K562 (cell line): ENCODE measurements around the gene RCC2. TPM values are rescaled to one million over a fixed set of nuclear protein-coding genes. Genes with fewer than 3 reads are reported as not detected.

Experiments
- BRCA1 ChIP-seq, 2 experiments: fragments of 450-650 bp in 1 of 2; sonication (generic) in 1 of 2; formaldehyde crosslinking in 1 of 2; IDR thresholded peaks; 2 replicates each; pipeline versions ENCODE4 v1.5.0 to v1.6.1; 2017 to 2020; ENCODE audit warnings: mild to moderate bottlenecking in 1 of 2, missing genetic modification reagents in 1 of 2
- CEBPB ChIP-seq: fragments of 450-650 bp; IDR thresholded peaks from 2 replicates; pipeline ENCODE4 v1.6.1; 2016; ENCODE audit warnings: missing genetic modification characterization, missing compliant biosample characterization
- CTBP1 ChIP-seq: fragments of 450-650 bp; IDR thresholded peaks from 2 replicates; pipeline ENCODE4 v1.6.1; 2016; ENCODE audit warnings: borderline replicate concordance
- ETV5 ChIP-seq: sonication (generic); formaldehyde crosslinking; IDR thresholded peaks from 2 replicates; pipeline ENCODE4 v1.4.0; 2020; ENCODE audit warnings: low read depth, mild to moderate bottlenecking, missing genetic modification reagents
- FOS ChIP-seq: IDR thresholded peaks from 3 replicates; pipeline ENCODE4 v1.6.1; 2011; ENCODE audit not compliant: insufficient read length; ENCODE audit errors: extremely low read depth
- FOSL1 ChIP-seq: fragments of 200-800 bp; sonication (Bioruptor generic); conservative IDR thresholded peaks from 2 replicates; pipeline ENCODE4 v1.6.1; 2016; ENCODE audit warnings: missing genetic modification characterization, missing compliant biosample characterization
- JUN ChIP-seq, 2 experiments: sonication (generic) in 1 of 2; formaldehyde crosslinking in 1 of 2; IDR thresholded peaks; 2 replicates each; pipeline versions ENCODE4 v1.6.1 to v1.8.0; 2012 to 2022; ENCODE audit warnings: borderline replicate concordance in 2 of 2, mild to moderate bottlenecking in 2 of 2, improper control_type of control experiment in 1 of 2, low read depth in 1 of 2, low read length in 1 of 2, missing genetic modification reagents in 1 of 2
- KDM1A ChIP-seq, 2 experiments: fragments of 450-650 bp; IDR thresholded peaks; 2 replicates each; pipeline ENCODE4 v1.6.1; 2016; ENCODE audit warnings: mild to moderate bottlenecking in 2 of 2
- LEF1 ChIP-seq: fragments of 450-650 bp; IDR thresholded peaks from 2 replicates; pipeline ENCODE4 v1.6.1; 2016; ENCODE audit warnings: mild to moderate bottlenecking
- MEIS2 ChIP-seq: fragments of 450-650 bp; IDR thresholded peaks from 2 replicates; pipeline ENCODE4 v1.6.1; 2014; ENCODE audit warnings: mild to moderate bottlenecking; ENCODE audit not compliant: partially characterized antibody
- NCOA6 ChIP-seq: fragments of 450-650 bp; IDR thresholded peaks from 2 replicates; pipeline ENCODE4 v1.6.1; 2017; ENCODE audit warnings: mild to moderate bottlenecking
- NR1H2 ChIP-seq: sonication (generic); formaldehyde crosslinking; IDR thresholded peaks from 2 replicates; pipeline ENCODE4 v1.4.0; 2020; ENCODE audit warnings: mild to moderate bottlenecking, missing genetic modification reagents
- RFX1 ChIP-seq: fragments of 450-650 bp; IDR thresholded peaks from 2 replicates; pipeline ENCODE4 v1.6.1; 2016; ENCODE audit warnings: mild to moderate bottlenecking, moderate library complexity
- SMARCE1 ChIP-seq: fragments of 450-650 bp; IDR thresholded peaks from 2 replicates; pipeline ENCODE4 v1.7.1; 2016; ENCODE audit warnings: mild to moderate bottlenecking
- polyA plus RNA-seq, 8 experiments: library from polyadenylated mRNA; depleted of rRNA in 4 of 8; stranded (reverse) in 5 of 8; unstranded in 3 of 8; fragments of >200 nt; fragmentation: Nextera tagmentation in 2 of 8; fragmentation: Illumina TruSeq in 1 of 8; extraction: Ambion mirVana in 2 of 8; extraction: Trizol in 1 of 8; gene quantifications; 2 replicates each; pipeline versions ENCODE4 v1.2.1 to v1.2.3, GENCODE V29; 2011 to 2014; ENCODE audit warnings: inconsistent platforms in 1 of 8, missing spikeins in 1 of 8
- total RNA-seq, 7 experiments: library from RNA; depleted of rRNA in 6 of 7; stranded (reverse); fragments of >200 nt in 6 of 7; fragmentation: Illumina TruSeq in 2 of 7; extraction: Trizol in 2 of 7; gene quantifications; 2 replicates each; pipeline versions ENCODE4 v1.2.1 to v1.2.3, GENCODE V29; 2011 to 2021; ENCODE audit warnings: low replicate concordance in 1 of 7
- TF ChIP-seq, protein P1 (sequence below), 2 experiments: fragments of 450-650 bp; conservative IDR thresholded peaks; 2 replicates each; pipeline ENCODE4 v1.6.1; 2017; ENCODE audit warnings: mild to moderate bottlenecking in 2 of 2, moderate library complexity in 2 of 2
- TF ChIP-seq, protein P2 (sequence below), 2 experiments: fragments of 450-650 bp; IDR thresholded peaks; 2 replicates each; pipeline ENCODE4 v1.6.1; 2016; ENCODE audit warnings: mild to moderate bottlenecking in 2 of 2, borderline replicate concordance in 1 of 2, low read depth in 1 of 2, moderate library complexity in 1 of 2

The RCC2 gene
- total and polyA plus RNA-seq, 9 of the 15 experiments (the other 6 are each of a cell fraction or from before 2014, with no cell fraction given): 31.8 to 292 (median 116) TPM

DNA sequence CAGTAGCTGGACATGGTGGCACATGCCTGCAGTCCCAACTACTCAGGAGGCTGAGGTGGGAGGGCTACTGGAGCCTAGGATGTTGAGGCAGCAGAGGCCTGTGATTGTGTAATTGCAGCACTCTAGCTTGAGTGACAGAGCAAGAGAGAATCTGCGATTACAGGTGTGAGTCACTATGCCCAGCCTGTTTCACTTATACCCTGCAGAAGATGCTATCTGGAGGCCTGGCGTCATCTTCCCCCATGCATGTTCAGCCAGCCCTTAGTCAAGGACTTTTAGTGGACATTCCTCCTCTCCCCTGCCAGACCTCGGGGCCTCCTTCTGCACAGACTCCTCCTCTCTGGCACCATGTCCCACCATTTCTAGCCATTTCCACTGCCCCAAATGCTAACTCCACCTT lies 36.3 kb upstream of the RCC2 start (continued):
- TF ChIP-seq, protein P1, sequence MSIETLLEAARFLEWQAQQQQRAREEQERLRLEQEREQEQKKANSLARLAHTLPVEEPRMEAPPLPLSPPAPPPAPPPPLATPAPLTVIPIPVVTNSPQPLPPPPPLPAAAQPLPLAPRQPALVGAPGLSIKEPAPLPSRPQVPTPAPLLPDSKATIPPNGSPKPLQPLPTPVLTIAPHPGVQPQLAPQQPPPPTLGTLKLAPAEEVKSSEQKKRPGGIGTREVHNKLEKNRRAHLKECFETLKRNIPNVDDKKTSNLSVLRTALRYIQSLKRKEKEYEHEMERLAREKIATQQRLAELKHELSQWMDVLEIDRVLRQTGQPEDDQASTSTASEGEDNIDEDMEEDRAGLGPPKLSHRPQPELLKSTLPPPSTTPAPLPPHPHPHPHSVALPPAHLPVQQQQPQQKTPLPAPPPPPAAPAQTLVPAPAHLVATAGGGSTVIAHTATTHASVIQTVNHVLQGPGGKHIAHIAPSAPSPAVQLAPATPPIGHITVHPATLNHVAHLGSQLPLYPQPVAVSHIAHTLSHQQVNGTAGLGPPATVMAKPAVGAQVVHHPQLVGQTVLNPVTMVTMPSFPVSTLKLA (conservative IDR thresholded peaks at IDR 0.05): no peak
- TF ChIP-seq FOSL1 (tag): peak; percentile 93
- TF ChIP-seq NCOA6: no peak
- TF ChIP-seq, protein P2, sequence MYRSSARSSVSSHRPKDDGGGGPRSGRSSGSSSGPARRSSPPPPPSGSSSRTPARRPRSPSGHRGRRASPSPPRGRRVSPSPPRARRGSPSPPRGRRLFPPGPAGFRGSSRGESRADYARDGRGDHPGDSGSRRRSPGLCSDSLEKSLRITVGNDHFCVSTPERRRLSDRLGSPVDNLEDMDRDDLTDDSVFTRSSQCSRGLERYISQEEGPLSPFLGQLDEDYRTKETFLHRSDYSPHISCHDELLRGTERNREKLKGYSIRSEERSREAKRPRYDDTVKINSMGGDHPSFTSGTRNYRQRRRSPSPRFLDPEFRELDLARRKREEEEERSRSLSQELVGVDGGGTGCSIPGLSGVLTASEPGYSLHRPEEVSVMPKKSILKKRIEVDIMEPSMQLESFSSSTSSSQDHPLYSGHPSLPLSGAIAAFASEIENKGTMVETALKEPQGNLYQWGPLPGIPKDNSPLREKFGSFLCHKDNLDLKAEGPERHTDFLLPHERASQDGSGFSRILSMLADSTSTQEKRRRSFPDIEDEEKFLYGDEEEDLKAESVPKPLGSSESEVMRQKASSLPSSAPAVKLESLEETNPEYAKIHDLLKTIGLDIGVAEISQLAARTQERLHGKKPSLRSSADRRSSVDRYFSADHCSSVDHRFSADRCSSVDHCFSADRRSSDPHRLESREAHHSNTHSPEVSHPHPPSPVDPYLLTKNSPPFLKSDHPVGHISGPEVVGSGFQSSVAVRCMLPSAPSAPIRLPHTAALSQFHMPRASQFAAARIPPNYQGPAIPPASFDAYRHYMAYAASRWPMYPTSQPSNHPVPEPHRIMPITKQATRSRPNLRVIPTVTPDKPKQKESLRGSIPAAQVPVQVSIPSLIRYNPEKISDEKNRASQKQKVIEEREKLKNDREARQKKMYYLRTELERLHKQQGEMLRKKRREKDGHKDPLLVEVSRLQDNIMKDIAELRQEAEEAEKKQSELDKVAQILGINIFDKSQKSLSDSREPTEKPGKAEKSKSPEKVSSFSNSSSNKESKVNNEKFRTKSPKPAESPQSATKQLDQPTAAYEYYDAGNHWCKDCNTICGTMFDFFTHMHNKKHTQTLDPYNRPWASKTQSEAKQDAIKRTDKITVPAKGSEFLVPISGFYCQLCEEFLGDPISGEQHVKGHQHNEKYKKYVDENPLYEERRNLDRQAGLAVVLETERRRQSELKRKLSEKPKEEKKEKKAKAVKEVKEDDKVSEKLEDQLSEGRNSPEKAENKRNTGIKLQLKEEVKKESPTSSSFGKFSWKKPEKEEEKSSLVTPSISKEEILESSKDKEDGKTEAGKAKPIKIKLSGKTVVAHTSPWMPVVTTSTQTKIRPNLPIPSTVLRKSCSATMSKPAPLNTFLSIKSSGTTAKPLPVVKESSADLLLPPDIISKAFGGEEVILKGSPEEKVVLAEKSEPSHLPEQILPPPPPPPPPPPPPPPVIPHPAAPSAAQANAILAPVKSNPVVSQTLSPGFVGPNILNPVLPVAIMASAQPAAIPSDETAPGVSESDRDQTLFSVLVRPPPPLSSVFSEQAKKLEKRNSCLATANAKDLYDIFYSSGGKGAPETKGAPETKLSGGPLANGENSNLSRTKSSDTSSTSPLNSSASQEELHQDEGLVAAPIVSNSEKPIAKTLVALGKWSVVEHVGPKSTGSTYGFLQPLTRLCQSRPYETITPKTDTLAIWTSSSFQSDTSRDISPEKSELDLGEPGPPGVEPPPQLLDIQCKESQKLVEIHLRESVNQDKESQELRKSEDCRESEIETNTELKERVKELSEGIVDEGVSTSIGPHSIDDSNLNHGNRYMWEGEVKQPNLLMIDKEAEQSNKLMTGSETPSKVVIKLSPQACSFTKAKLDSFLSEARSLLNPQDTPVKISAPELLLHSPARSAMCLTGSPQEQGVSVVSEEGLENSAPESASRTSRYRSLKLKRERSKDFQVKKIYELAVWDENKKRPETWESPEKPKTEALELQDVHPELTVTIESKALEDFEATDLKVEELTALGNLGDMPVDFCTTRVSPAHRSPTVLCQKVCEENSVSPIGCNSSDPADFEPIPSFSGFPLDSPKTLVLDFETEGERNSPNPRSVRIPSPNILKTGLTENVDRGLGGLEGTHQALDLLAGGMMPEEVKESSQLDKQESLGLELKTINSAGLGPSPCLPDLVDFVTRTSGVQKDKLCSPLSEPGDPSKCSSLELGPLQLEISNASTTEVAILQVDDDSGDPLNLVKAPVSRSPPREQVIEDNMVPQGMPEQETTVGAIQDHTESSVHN (IDR thresholded peaks at IDR 0.05; ENCODE audit: borderline replicate concordance in 1 of 2, low read depth in 1 of 2): 0 out of 4 replicates have a peak, but pooled peaks of 1 of the 2 experiments have one; percentile 38
- peak; percentile 73 for TF ChIP-seq MEIS2
- TF ChIP-seq NR1H2 (CRISPR knock-in tag): no peak
- peak in 1 of 2 experiments; percentile 18; a peak in 1 of 4 replicates for TF ChIP-seq KDM1A (IDR thresholded peaks at IDR 0.05)
- no peak for TF ChIP-seq RFX1
- TF ChIP-seq SMARCE1: peak; percentile 76
- TF ChIP-seq JUN (IDR thresholded peaks at IDR 0.05; ENCODE audit: borderline replicate concordance, low read depth, low read length): peak; percentile 90
- no peak for TF ChIP-seq JUN (CRISPR knock-in tag; IDR thresholded peaks at IDR 0.05; ENCODE audit: borderline replicate concordance)
- peak; percentile 24 for TF ChIP-seq FOS
- TF ChIP-seq BRCA1 (IDR thresholded peaks at IDR 0.05): no peak
- no peak for TF ChIP-seq BRCA1 (CRISPR knock-in tag; IDR thresholded peaks at IDR 0.05)
- peak; percentile 91 for TF ChIP-seq CEBPB (tag)
- TF ChIP-seq LEF1: no peak
- TF ChIP-seq ETV5 (CRISPR knock-in tag): no peak
- TF ChIP-seq CTBP1: peak; percentile 90
